Dedifferentiated amniotic fluid mesenchymal stem cell (primary cell): ENCODE data around the gene NCAPD3.

ENCODE experiments used
- DNase-seq: peaks from one replicate; pipeline ENCODE4 v3.0.0-alpha.2; 2016; ENCODE audit errors: extremely low spot score

Gene NCAPD3

GRCh38 chr11:134158023-134158422, 65.7 kb downstream of the NCAPD3 start:
- DNase-seq, result no peak

GRCh38 chr11:134157451-134157850, 66.3 kb downstream of the NCAPD3 start:
- DNase-seq, result peak; percentile 42

GRCh38 chr11:134155946-134156865, 67.6 kb downstream of the NCAPD3 start:
- DNase-seq, result no peak

GRCh38 chr11:134155456-134155855, 68.3 kb downstream of the NCAPD3 start:
- DNase-seq, result no peak

- DNase-seq, result no peak
Measured at GRCh38 chr11:134154441-134154840, 69.3 kb downstream of the NCAPD3 start.

- DNase-seq, result no peak
Measured at GRCh38 chr11:134153147-134153905, 70.4 kb downstream of the NCAPD3 start.

GRCh38 chr11:134152696-134153095, 71.1 kb downstream of the NCAPD3 start:
- DNase-seq, result no peak

- no peak for DNase-seq
Measured at GRCh38 chr11:134151083-134151747, 72.6 kb downstream of the NCAPD3 start.

- DNase-seq, result no peak
Measured at GRCh38 chr11:134150195-134150903, 73.4 kb downstream of the NCAPD3 start.

- DNase-seq, result no peak
Measured at GRCh38 chr11:134149371-134149770, 74.4 kb downstream of the NCAPD3 start.

- no peak for DNase-seq
Measured at GRCh38 chr11:134146598-134146997, 77.2 kb downstream of the NCAPD3 start.

- DNase-seq, result no peak
Measured at GRCh38 chr11:134145715-134146114, 78.1 kb downstream of the NCAPD3 start.

- no peak for DNase-seq
Measured at GRCh38 chr11:134144744-134145143, 79.0 kb downstream of the NCAPD3 start.

GRCh38 chr11:134143801-134144200, 80.0 kb downstream of the NCAPD3 start:
- DNase-seq, result no peak

- DNase-seq, result no peak
Measured at GRCh38 chr11:134142536-134142935, 81.2 kb downstream of the NCAPD3 start.

GRCh38 chr11:134140961-134141490, 82.7 kb downstream of the NCAPD3 start:
- no peak for DNase-seq

- DNase-seq, result peak; percentile 79
Measured at GRCh38 chr11:134139873-134140331, 83.9 kb downstream of the NCAPD3 start.

GRCh38 chr11:134139303-134139872, 84.4 kb downstream of the NCAPD3 start:
- DNase-seq, result no peak

GRCh38 chr11:134138376-134138775, 85.4 kb downstream of the NCAPD3 start:
- no peak for DNase-seq

GRCh38 chr11:134134167-134134566, 89.6 kb downstream of the NCAPD3 start:
- DNase-seq, result no peak

GRCh38 chr11:134132808-134133207, 91.0 kb downstream of the NCAPD3 start:
- DNase-seq, result no peak
